Activated T-cell treated with anti-CD3 and anti-CD28 coated beads, Interleukin-2, amount 50 U/mL, for 24 hours (primary cell): ENCODE results near the gene GUCA2B.
A peak's percentile ranks its signal among the peaks of the same experiment; 100 is the strongest.

Experiments
- DNase-seq: peaks from one replicate; pipeline ENCODE4 v3.0.0-alpha.2; 2020
- H3K27ac Mint-ChIP-seq: 2 replicates; pipeline ENCODE4 v1.8.0; 2020; ENCODE audit warnings: mild to moderate bottlenecking, mixed read lengths
- H3K27me3 Mint-ChIP-seq: 2 replicates; pipeline ENCODE4 v1.8.0; 2020; ENCODE audit warnings: mixed read lengths
- H3K36me3 Mint-ChIP-seq: 2 replicates; pipeline ENCODE4 v1.8.0; 2020; ENCODE audit warnings: low read depth, mixed read lengths
- H3K4me1 Mint-ChIP-seq: 2 replicates; pipeline ENCODE4 v1.8.0; 2020; ENCODE audit warnings: low read depth, mixed read lengths
- H3K4me3 Mint-ChIP-seq: 2 replicates; pipeline ENCODE4 v1.8.0; 2020; ENCODE audit warnings: mild to moderate bottlenecking, moderate library complexity, mixed read lengths
- H3K9me3 Mint-ChIP-seq: 2 replicates; pipeline ENCODE4 v1.8.0; 2020; ENCODE audit warnings: mixed read lengths

GUCA2B gene

GRCh38 chr1:42135426-42135825 lies 17.8 kb upstream of the GUCA2B start:
- H3K27ac Mint-ChIP-seq: no peak overlapping the region
- H3K9me3 Mint-ChIP-seq: no peaks in the 10 kb centered on the region
- no peak overlapping the region for H3K4me3 Mint-ChIP-seq
- H3K36me3 Mint-ChIP-seq: no peaks in the 10 kb centered on the region
- H3K27me3 Mint-ChIP-seq: peaks cover 3% of the 10 kb centered on the region
- DNase-seq: no peak
- no peaks in the 10 kb centered on the region for H3K4me1 Mint-ChIP-seq

- Mint-ChIP-seq H3K4me3 (no peak overlapping the region), H3K4me1 (no peaks in the 10 kb centered on the region)
Observed at GRCh38 chr1:42136466-42136865, 16.7 kb upstream of the GUCA2B start.

GRCh38 chr1:42137766-42138165 lies 15.4 kb upstream of the GUCA2B start:
- H3K27me3 Mint-ChIP-seq: peaks cover 8% of the 10 kb centered on the region
- no peak overlapping the region for H3K27ac Mint-ChIP-seq
- no peak for DNase-seq
- H3K36me3 Mint-ChIP-seq: no peaks in the 10 kb centered on the region
- H3K4me1 Mint-ChIP-seq: no peaks in the 10 kb centered on the region
- no peak overlapping the region for H3K4me3 Mint-ChIP-seq
- no peaks in the 10 kb centered on the region for H3K9me3 Mint-ChIP-seq

More at GRCh38 chr1:42136466-42136865, 16.7 kb upstream of the GUCA2B start:
- no peak for DNase-seq
- Mint-ChIP-seq H3K9me3 (no peaks in the 10 kb centered on the region), H3K27me3 (peaks cover 3% of the 10 kb centered on the region), H3K36me3 (no peaks in the 10 kb centered on the region), H3K27ac (no peak overlapping the region)

- Mint-ChIP-seq H3K36me3 (no peaks in the 10 kb centered on the region), H3K27ac (no peak overlapping the region), H3K27me3 (peaks cover 8% of the 10 kb centered on the region), H3K4me3 (no peak overlapping the region), H3K9me3 (no peaks in the 10 kb centered on the region), H3K4me1 (peaks cover 6% of the 10 kb centered on the region)
- DNase-seq: no peak
Observed at GRCh38 chr1:42138586-42138985, 14.6 kb upstream of the GUCA2B start.

GRCh38 chr1:42139444-42139843 lies 13.8 kb upstream of the GUCA2B start:
- peaks cover 9% of the 10 kb centered on the region for H3K27me3 Mint-ChIP-seq
- H3K4me3 Mint-ChIP-seq: no peak overlapping the region
- no peaks in the 10 kb centered on the region for H3K9me3 Mint-ChIP-seq
- no peak for DNase-seq
- H3K4me1 Mint-ChIP-seq: peaks cover 7% of the 10 kb centered on the region
- no peaks in the 10 kb centered on the region for H3K36me3 Mint-ChIP-seq
- H3K27ac Mint-ChIP-seq: no peak overlapping the region

- Mint-ChIP-seq H3K4me1 (peaks cover 7% of the 10 kb centered on the region), H3K27me3 (peaks cover 14% of the 10 kb centered on the region), H3K27ac (no peak overlapping the region), H3K36me3 (no peaks in the 10 kb centered on the region), H3K4me3 (no peak overlapping the region), H3K9me3 (no peaks in the 10 kb centered on the region)
- no peak for DNase-seq
Observed at GRCh38 chr1:42140191-42140590, 13.0 kb upstream of the GUCA2B start.

- Mint-ChIP-seq H3K27ac (no peak overlapping the region), H3K9me3 (no peaks in the 10 kb centered on the region), H3K36me3 (no peaks in the 10 kb centered on the region), H3K27me3 (peaks cover 14% of the 10 kb centered on the region), H3K4me1 (peaks cover 7% of the 10 kb centered on the region), H3K4me3 (no peak overlapping the region)
- no peak for DNase-seq
Observed at GRCh38 chr1:42141978-42142377, 11.2 kb upstream of the GUCA2B start.

- Mint-ChIP-seq H3K4me1 (peaks cover 7% of the 10 kb centered on the region), H3K27me3 (peaks cover 14% of the 10 kb centered on the region), H3K27ac (no peak overlapping the region), H3K9me3 (no peaks in the 10 kb centered on the region), H3K4me3 (no peak overlapping the region), H3K36me3 (no peaks in the 10 kb centered on the region)
- no peak for DNase-seq
Observed at GRCh38 chr1:42142894-42143675, 10.1 kb upstream of the GUCA2B start.

- Mint-ChIP-seq H3K9me3 (no peaks in the 10 kb centered on the region), H3K36me3 (no peaks in the 10 kb centered on the region)
Observed at GRCh38 chr1:42143896-42144710, 9.1 kb upstream of the GUCA2B start.

GRCh38 chr1:42144711-42145388 lies 8.4 kb upstream of the GUCA2B start:
- no peaks in the 10 kb centered on the region for H3K36me3 Mint-ChIP-seq
- H3K9me3 Mint-ChIP-seq: no peaks in the 10 kb centered on the region
- peaks cover 14% of the 10 kb centered on the region for H3K27me3 Mint-ChIP-seq
- H3K27ac Mint-ChIP-seq: no peak overlapping the region
- no peak for DNase-seq
- no peak overlapping the region for H3K4me3 Mint-ChIP-seq
- H3K4me1 Mint-ChIP-seq: peaks cover 7% of the 10 kb centered on the region

More at GRCh38 chr1:42143896-42144710, 9.1 kb upstream of the GUCA2B start:
- Mint-ChIP-seq H3K4me1 (peaks cover 7% of the 10 kb centered on the region), H3K4me3 (no peak overlapping the region), H3K27ac (no peak overlapping the region), H3K27me3 (peaks cover 14% of the 10 kb centered on the region)
- DNase-seq: no peak

- H3K27me3 Mint-ChIP-seq: peaks cover 18% of the 10 kb centered on the region
- peaks cover 7% of the 10 kb centered on the region for H3K4me1 Mint-ChIP-seq
- H3K9me3 Mint-ChIP-seq: no peaks in the 10 kb centered on the region
- no peak for DNase-seq
- H3K36me3 Mint-ChIP-seq: no peaks in the 10 kb centered on the region
- H3K4me3 Mint-ChIP-seq: no peak overlapping the region
- no peak overlapping the region for H3K27ac Mint-ChIP-seq
Observed at GRCh38 chr1:42145389-42145716, 7.9 kb upstream of the GUCA2B start.

GRCh38 chr1:42145764-42146625 lies 7.2 kb upstream of the GUCA2B start:
- Mint-ChIP-seq H3K9me3 (no peaks in the 10 kb centered on the region), H3K27me3 (peaks cover 19% of the 10 kb centered on the region), H3K36me3 (no peaks in the 10 kb centered on the region), H3K27ac (no peak overlapping the region), H3K4me1 (peaks cover 7% of the 10 kb centered on the region), H3K4me3 (no peak overlapping the region)
- DNase-seq: no peak

GRCh38 chr1:42146626-42147320 lies 6.4 kb upstream of the GUCA2B start:
- DNase-seq: peak; percentile 79
- Mint-ChIP-seq H3K27ac (no peak overlapping the region), H3K36me3 (no peaks in the 10 kb centered on the region), H3K4me3 (no peak overlapping the region), H3K27me3 (peaks cover 19% of the 10 kb centered on the region), H3K9me3 (no peaks in the 10 kb centered on the region), H3K4me1 (peaks cover 7% of the 10 kb centered on the region)
